Upper lobe of left lung (tissue), 4 donors: ENCODE measurements around the gene CLEC4G.

ENCODE experiments used
- EP300 ChIP-seq, 4 donors: sonication (generic); formaldehyde crosslinking; IDR thresholded peaks; one replicate each; pipeline ENCODE4 v1.5.1; 2017; ENCODE audit warnings: antibody characterized with exemption in 4 of 4, control low read depth in 2 of 4
- POLR2A ChIP-seq, 4 donors: fragments of 450-650 bp; IDR thresholded peaks; one replicate each; pipeline ENCODE4 v1.5.1; 2016 to 2017; ENCODE audit warnings: antibody characterized with exemption in 4 of 4, mild to moderate bottlenecking in 2 of 4
- POLR2AphosphoS5 ChIP-seq, 2 donors: sonication (generic); formaldehyde crosslinking; IDR thresholded peaks; one replicate each; pipeline ENCODE4 v1.5.1; 2017; ENCODE audit warnings: antibody characterized with exemption in 2 of 2
- TF ChIP-seq, protein P1 (sequence below), 6 experiments: fragments of 450-650 bp in 4 of 6; fragments of 200-600 bp in 2 of 6; sonication (generic) in 2 of 6; IDR thresholded peaks; one replicate each; pipeline ENCODE4 v1.5.1; 2016 to 2019; ENCODE audit warnings: antibody characterized with exemption in 6 of 6

DNA sequence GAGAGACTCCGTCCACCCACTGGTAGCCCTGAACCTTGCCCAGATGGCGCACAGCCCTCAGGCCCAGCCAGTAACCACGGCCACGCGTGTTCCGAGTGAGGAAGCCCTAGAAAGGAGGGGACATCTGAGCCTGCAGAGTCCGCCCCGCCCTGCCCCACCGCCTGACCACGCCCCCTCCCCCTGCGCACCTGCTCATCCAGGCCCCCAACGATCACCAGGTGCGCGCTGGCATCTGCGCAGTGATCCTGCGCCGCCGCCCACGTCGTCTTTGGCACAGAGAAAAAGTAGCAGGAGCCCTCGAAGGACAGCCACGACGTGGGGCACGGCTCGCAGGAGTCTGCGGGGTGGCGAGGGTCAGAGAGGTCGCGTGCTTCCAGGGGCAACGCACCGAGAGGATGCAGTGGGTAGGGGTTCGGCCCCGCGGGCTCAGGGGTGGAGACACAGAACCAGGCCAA is 2.1 kb downstream of the CLEC4G start:
- no peak for TF ChIP-seq POLR2AphosphoS5 (IDR thresholded peaks at IDR 0.05)
- no peak for TF ChIP-seq POLR2A (IDR thresholded peaks at IDR 0.05)
- TF ChIP-seq EP300 (IDR thresholded peaks at IDR 0.05): no peak
- TF ChIP-seq, protein P1, sequence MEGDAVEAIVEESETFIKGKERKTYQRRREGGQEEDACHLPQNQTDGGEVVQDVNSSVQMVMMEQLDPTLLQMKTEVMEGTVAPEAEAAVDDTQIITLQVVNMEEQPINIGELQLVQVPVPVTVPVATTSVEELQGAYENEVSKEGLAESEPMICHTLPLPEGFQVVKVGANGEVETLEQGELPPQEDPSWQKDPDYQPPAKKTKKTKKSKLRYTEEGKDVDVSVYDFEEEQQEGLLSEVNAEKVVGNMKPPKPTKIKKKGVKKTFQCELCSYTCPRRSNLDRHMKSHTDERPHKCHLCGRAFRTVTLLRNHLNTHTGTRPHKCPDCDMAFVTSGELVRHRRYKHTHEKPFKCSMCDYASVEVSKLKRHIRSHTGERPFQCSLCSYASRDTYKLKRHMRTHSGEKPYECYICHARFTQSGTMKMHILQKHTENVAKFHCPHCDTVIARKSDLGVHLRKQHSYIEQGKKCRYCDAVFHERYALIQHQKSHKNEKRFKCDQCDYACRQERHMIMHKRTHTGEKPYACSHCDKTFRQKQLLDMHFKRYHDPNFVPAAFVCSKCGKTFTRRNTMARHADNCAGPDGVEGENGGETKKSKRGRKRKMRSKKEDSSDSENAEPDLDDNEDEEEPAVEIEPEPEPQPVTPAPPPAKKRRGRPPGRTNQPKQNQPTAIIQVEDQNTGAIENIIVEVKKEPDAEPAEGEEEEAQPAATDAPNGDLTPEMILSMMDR (IDR thresholded peaks at IDR 0.05): no peak
